SK-N-SH treated with all-trans-retinoic acid at 6 μM for 48 hours (cell line): Measurements from ENCODE around the gene SMIM29.

ENCODE experiments used
- ATAC-seq: fragments of 200-7000 bp; cut with Tn5 transposase; 3 replicates; pipeline ENCODE4 v1.9.1; 2020; ENCODE audit warnings: mild to moderate bottlenecking, moderate library complexity
- ARNTL ChIP-seq: fragments of 450-650 bp; formaldehyde crosslinking; IDR thresholded peaks from 2 replicates; pipeline ENCODE4 v1.5.0; 2020; ENCODE audit warnings: low read depth, mild to moderate bottlenecking, moderate library complexity, borderline replicate concordance
- BACH2 ChIP-seq: fragments of 250-450 bp; sonication (Bioruptor Pico); IDR thresholded peaks from 2 replicates; pipeline ENCODE4 v1.9.0; 2021; ENCODE audit warnings: mild to moderate bottlenecking, borderline replicate concordance
- CSDC2 ChIP-seq: fragments of 250-450 bp; sonication (Bioruptor Pico); IDR thresholded peaks from 2 replicates; pipeline ENCODE4 v1.5.0; 2020; ENCODE audit warnings: mild to moderate bottlenecking, moderate library complexity
- ESRRG ChIP-seq: fragments of 250-450 bp; sonication (Bioruptor Pico); IDR thresholded peaks from 2 replicates; pipeline ENCODE4 v1.6.1; 2021; ENCODE audit warnings: mild to moderate bottlenecking
- ISL1 ChIP-seq: fragments of 250-450 bp; sonication (Bioruptor Pico); IDR thresholded peaks from 2 replicates; pipeline ENCODE4 v2.1.2; 2022; ENCODE audit warnings: mild to moderate bottlenecking, moderate library complexity
- OSR1 ChIP-seq: fragments of 250-450 bp; sonication (Bioruptor Pico); IDR thresholded peaks from 2 replicates; pipeline ENCODE4 v1.8.0; 2022; ENCODE audit warnings: moderate library complexity, mild to moderate bottlenecking, inconsistent platforms
- PPARA ChIP-seq: fragments of 250-450 bp; sonication (Bioruptor Pico); IDR thresholded peaks from 2 replicates; pipeline ENCODE4 v1.5.0; 2020; ENCODE audit warnings: mild to moderate bottlenecking, borderline replicate concordance
- RARB ChIP-seq: fragments of 250-450 bp; sonication (Bioruptor Pico); IDR thresholded peaks from 2 replicates; pipeline ENCODE4 v1.8.0; 2021; ENCODE audit warnings: mild to moderate bottlenecking, moderate library complexity
- SNAI2 ChIP-seq: fragments of 250-450 bp; sonication (Bioruptor Pico); IDR thresholded peaks from 2 replicates; pipeline ENCODE4 v1.5.0; 2020; ENCODE audit warnings: mild to moderate bottlenecking, moderate library complexity
- TCF4 ChIP-seq: fragments of 250-450 bp; sonication (Bioruptor Pico); IDR thresholded peaks from 2 replicates; pipeline ENCODE4 v1.8.0; 2021; ENCODE audit warnings: mild to moderate bottlenecking, moderate library complexity, borderline replicate concordance
- TOX ChIP-seq: fragments of 250-450 bp; sonication (Bioruptor Pico); IDR thresholded peaks from 2 replicates; pipeline ENCODE4 v1.8.0; 2021; ENCODE audit warnings: mild to moderate bottlenecking, moderate library complexity, borderline replicate concordance
- ZC3H10 ChIP-seq: fragments of 250-450 bp; sonication (Bioruptor Pico); IDR thresholded peaks from 2 replicates; pipeline ENCODE4 v1.5.1; 2021; ENCODE audit warnings: mild to moderate bottlenecking, moderate library complexity
- ZFP3 ChIP-seq: fragments of 250-450 bp; sonication (Bioruptor Pico); IDR thresholded peaks from 2 replicates; pipeline ENCODE4 v1.5.0; 2020; ENCODE audit warnings: mild to moderate bottlenecking, moderate library complexity
- ZFP30 ChIP-seq: fragments of 450-650 bp; formaldehyde crosslinking; IDR thresholded peaks from 2 replicates; pipeline ENCODE4 v1.5.0; 2022; ENCODE audit warnings: mild to moderate bottlenecking, moderate library complexity
- ZNF565 ChIP-seq: fragments of 450-650 bp; formaldehyde crosslinking; conservative IDR thresholded peaks from 2 replicates; pipeline ENCODE4 v1.5.0; 2020; ENCODE audit warnings: low read depth, mild to moderate bottlenecking, moderate library complexity
- ZNF70 ChIP-seq: fragments of 450-650 bp; formaldehyde crosslinking; IDR thresholded peaks from 2 replicates; pipeline ENCODE4 v1.5.0; 2020; ENCODE audit warnings: mild to moderate bottlenecking, moderate library complexity
- TF ChIP-seq, protein P1 (sequence below): fragments of 250-450 bp; sonication (Bioruptor Pico); IDR thresholded peaks from 2 replicates; pipeline ENCODE4 v1.5.0; 2020; ENCODE audit warnings: mild to moderate bottlenecking, moderate library complexity
- TF ChIP-seq, protein P2 (sequence below): fragments of 250-450 bp; sonication (Bioruptor Pico); IDR thresholded peaks from 2 replicates; pipeline ENCODE4 v1.5.1; 2020; ENCODE audit warnings: low read depth, mild to moderate bottlenecking, moderate library complexity
- TF ChIP-seq, protein P3 (sequence below): fragments of 250-450 bp; sonication (Bioruptor Pico); IDR thresholded peaks from 2 replicates; pipeline ENCODE4 v1.5.1; 2021; ENCODE audit warnings: mild to moderate bottlenecking, moderate library complexity
- TF ChIP-seq, protein P4 (sequence below): fragments of 250-450 bp; sonication (Bioruptor Pico); IDR thresholded peaks from 2 replicates; pipeline ENCODE4 v1.8.0; 2021; ENCODE audit warnings: low read depth, mild to moderate bottlenecking, moderate library complexity, borderline replicate concordance

Gene SMIM29

DNA sequence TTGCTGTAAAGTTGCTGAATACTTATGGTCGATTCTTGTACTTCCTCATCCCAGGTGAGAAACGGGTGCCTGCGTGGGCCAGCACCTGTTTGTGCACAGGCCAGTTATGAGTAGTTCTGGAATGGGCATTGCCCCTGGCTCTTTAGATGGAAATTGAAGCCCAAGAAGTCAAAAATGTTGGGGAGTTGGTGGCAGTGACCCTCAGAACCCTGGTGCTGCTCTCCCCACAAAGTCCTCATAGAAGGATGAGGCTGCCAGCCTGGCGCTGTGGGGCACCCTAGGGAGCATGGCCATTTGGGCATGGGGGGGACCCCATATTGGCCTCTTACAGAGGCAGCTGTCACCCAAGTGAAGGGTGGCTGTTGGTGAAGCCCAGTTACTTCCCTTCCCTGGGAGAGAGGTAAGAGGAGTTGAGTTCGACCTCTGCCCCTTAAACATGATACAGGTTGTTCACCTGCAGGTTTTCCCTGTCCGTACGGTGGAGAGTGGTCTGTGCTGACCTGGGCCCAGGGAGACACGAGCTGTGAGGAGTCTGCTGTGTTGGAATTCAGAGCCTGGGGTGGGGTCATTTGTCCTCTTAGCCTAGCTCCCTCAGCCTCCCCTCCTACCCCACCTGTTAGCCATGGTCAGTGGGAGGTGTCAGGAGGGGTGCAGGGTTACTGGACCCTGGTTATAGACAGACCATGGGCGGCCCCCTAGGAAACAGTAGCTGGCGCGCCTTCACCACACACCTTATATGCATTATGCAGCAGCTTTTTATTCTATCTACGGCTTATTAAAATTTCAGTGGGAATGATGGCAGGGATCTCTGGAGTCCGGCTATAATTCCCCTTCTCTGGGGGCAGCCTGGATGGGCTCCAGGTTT lies 7.2 kb downstream of the SMIM29 start:
- TF ChIP-seq ESRRG (CRISPR knock-in tag), result no peak
- TF ChIP-seq OSR1 (CRISPR knock-in tag), result no peak
- TF ChIP-seq, protein P1, sequence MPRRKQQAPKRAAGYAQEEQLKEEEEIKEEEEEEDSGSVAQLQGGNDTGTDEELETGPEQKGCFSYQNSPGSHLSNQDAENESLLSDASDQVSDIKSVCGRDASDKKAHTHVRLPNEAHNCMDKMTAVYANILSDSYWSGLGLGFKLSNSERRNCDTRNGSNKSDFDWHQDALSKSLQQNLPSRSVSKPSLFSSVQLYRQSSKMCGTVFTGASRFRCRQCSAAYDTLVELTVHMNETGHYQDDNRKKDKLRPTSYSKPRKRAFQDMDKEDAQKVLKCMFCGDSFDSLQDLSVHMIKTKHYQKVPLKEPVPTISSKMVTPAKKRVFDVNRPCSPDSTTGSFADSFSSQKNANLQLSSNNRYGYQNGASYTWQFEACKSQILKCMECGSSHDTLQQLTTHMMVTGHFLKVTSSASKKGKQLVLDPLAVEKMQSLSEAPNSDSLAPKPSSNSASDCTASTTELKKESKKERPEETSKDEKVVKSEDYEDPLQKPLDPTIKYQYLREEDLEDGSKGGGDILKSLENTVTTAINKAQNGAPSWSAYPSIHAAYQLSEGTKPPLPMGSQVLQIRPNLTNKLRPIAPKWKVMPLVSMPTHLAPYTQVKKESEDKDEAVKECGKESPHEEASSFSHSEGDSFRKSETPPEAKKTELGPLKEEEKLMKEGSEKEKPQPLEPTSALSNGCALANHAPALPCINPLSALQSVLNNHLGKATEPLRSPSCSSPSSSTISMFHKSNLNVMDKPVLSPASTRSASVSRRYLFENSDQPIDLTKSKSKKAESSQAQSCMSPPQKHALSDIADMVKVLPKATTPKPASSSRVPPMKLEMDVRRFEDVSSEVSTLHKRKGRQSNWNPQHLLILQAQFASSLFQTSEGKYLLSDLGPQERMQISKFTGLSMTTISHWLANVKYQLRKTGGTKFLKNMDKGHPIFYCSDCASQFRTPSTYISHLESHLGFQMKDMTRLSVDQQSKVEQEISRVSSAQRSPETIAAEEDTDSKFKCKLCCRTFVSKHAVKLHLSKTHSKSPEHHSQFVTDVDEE (CRISPR knock-in tag), result no peak
- no peak for TF ChIP-seq ISL1 (CRISPR knock-in tag)
- no peak for TF ChIP-seq PPARA (CRISPR knock-in tag)
- no peak for TF ChIP-seq SNAI2 (CRISPR knock-in tag)
- no peak for TF ChIP-seq ARNTL (CRISPR knock-in tag)
- TF ChIP-seq BACH2 (CRISPR knock-in tag), result no peak
- no peak for TF ChIP-seq ZFP30
- TF ChIP-seq, protein P2, sequence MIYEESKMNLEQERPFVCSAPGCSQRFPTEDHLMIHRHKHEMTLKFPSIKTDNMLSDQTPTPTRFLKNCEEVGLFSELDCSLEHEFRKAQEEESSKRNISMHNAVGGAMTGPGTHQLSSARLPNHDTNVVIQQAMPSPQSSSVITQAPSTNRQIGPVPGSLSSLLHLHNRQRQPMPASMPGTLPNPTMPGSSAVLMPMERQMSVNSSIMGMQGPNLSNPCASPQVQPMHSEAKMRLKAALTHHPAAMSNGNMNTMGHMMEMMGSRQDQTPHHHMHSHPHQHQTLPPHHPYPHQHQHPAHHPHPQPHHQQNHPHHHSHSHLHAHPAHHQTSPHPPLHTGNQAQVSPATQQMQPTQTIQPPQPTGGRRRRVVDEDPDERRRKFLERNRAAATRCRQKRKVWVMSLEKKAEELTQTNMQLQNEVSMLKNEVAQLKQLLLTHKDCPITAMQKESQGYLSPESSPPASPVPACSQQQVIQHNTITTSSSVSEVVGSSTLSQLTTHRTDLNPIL (CRISPR knock-in tag), result no peak
- TF ChIP-seq RARB (CRISPR knock-in tag), result no peak
- TF ChIP-seq CSDC2, result no peak
- TF ChIP-seq, protein P3, sequence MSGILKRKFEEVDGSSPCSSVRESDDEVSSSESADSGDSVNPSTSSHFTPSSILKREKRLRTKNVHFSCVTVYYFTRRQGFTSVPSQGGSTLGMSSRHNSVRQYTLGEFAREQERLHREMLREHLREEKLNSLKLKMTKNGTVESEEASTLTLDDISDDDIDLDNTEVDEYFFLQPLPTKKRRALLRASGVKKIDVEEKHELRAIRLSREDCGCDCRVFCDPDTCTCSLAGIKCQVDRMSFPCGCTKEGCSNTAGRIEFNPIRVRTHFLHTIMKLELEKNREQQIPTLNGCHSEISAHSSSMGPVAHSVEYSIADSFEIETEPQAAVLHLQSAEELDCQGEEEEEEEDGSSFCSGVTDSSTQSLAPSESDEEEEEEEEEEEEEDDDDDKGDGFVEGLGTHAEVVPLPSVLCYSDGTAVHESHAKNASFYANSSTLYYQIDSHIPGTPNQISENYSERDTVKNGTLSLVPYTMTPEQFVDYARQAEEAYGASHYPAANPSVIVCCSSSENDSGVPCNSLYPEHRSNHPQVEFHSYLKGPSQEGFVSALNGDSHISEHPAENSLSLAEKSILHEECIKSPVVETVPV (CRISPR knock-in tag), result no peak
- no peak for TF ChIP-seq TCF4 (CRISPR knock-in tag)
- ATAC-seq, result no peak

DNA sequence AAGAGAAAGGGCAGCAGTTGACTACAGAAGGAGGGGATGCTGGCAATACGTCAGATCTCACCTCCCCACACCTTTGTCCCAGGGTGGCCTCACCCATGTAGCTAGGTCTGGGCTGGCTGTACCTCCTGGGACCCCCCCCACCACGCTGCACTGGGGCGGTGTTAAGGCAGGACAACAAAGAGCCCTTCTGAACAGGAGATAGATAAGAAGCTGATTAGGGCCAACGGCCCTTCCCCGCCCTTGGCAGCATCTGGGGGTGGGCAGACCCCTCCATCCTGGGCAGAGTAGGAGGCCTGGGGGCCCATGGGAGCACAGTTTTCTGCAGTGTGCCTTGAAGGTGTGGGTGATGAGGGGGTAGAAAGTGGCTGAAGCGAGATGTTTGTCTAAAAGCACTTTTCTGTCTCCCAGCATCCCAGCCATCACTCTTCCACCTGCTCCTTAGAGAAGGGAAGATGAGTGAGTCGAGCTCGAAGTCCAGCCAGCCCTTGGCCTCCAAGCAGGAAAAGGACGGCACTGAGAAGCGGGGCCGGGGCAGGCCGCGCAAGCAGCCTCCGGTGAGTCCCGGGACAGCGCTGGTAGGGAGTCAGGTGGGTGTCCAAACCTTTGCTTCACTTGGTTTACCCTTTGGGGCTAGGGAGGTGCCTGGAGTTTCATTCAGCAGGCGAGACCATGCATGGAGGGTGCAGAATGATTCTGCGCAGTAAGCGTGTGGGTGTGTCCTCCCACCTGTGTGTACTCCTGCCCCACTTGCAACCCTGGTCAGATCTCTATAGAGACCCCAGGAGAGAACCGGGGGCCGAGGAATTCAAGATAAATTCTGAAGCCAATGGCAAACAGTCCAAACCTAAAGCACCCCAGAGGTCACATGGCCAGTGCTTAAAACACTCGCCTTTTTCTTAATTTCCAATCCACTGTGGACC lies 8.2 kb downstream of the SMIM29 start:
- no peak for ATAC-seq
- TF ChIP-seq OSR1 (CRISPR knock-in tag) (no peak), ZFP3 (CRISPR knock-in tag) (no peak), ESRRG (CRISPR knock-in tag) (no peak), ISL1 (CRISPR knock-in tag) (no peak)

DNA sequence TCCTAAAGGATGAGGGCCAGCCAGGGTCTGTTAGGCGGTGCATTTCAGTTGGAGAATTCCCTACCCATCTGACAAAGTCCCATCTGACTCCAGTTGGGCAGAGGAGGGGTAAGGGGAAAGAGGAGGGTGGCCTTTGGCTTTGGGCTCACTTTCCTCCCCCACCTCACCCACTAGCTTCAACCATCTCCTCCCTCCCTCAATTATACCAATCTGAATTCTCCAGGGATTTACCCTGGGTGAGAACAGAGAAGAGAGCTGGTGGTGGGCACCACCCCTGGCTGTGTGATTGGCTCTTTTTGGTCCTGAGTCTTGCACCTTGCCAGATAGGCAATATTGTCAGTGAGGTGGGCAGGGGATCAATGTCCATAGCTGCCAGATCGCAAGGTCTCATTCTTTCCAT lies 8.9 kb downstream of the SMIM29 start:
- no peak for ATAC-seq
- no peak for TF ChIP-seq ZC3H10 (CRISPR knock-in tag)
- TF ChIP-seq, protein P2 (CRISPR knock-in tag), result no peak
- TF ChIP-seq ZFP3 (CRISPR knock-in tag), result no peak
- TF ChIP-seq, protein P3 (CRISPR knock-in tag), result no peak
- TF ChIP-seq TOX (CRISPR knock-in tag), result no peak
- TF ChIP-seq TCF4 (CRISPR knock-in tag), result no peak
- no peak for TF ChIP-seq OSR1 (CRISPR knock-in tag)
- TF ChIP-seq, protein P1 (CRISPR knock-in tag), result no peak
- TF ChIP-seq ZNF565 (CRISPR knock-in tag), result no peak
- TF ChIP-seq RARB (CRISPR knock-in tag), result no peak
- TF ChIP-seq, protein P4, sequence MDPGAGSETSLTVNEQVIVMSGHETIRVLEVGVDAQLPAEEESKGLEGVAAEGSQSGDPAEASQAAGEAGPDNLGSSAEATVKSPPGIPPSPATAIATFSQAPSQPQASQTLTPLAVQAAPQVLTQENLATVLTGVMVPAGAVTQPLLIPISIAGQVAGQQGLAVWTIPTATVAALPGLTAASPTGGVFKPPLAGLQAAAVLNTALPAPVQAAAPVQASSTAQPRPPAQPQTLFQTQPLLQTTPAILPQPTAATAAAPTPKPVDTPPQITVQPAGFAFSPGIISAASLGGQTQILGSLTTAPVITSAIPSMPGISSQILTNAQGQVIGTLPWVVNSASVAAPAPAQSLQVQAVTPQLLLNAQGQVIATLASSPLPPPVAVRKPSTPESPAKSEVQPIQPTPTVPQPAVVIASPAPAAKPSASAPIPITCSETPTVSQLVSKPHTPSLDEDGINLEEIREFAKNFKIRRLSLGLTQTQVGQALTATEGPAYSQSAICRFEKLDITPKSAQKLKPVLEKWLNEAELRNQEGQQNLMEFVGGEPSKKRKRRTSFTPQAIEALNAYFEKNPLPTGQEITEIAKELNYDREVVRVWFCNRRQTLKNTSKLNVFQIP (CRISPR knock-in tag), result no peak
- no peak for TF ChIP-seq ZNF70 (CRISPR knock-in tag)
- no peak for TF ChIP-seq BACH2 (CRISPR knock-in tag)
- no peak for TF ChIP-seq ZFP30
- TF ChIP-seq PPARA (CRISPR knock-in tag), result no peak
- no peak for TF ChIP-seq SNAI2 (CRISPR knock-in tag)
- no peak for TF ChIP-seq ESRRG (CRISPR knock-in tag)
- no peak for TF ChIP-seq ARNTL (CRISPR knock-in tag)
